GM06990 (cell line): ENCODE measurements around the gene ZNF574.

ENCODE experiments used
- DNase-seq: peaks from one replicate; pipeline ENCODE4 v3.0.0-alpha.2; 2011; ENCODE audit not compliant: insufficient read length; ENCODE audit errors: extremely low read depth
- H3K27me3 ChIP-seq: replicated peaks from 2 replicates; pipeline ENCODE4 v1.6.0; 2011; ENCODE audit warnings: low read length; ENCODE audit not compliant: control insufficient read depth, insufficient read depth
- H3K36me3 ChIP-seq: 2 replicates; pipeline ENCODE4 v1.5.1; 2011; ENCODE audit warnings: low read length; ENCODE audit not compliant: control insufficient read depth, insufficient read depth
- H3K4me3 ChIP-seq: replicated peaks from 2 replicates; pipeline ENCODE4 v1.5.1; 2011; ENCODE audit warnings: low read depth, mild to moderate bottlenecking, control low read depth, low read length
- TF ChIP-seq, protein P1 (sequence below): IDR thresholded peaks from 2 replicates; pipeline ENCODE4 v1.5.1; 2011; ENCODE audit warnings: low read length, control low read depth, mild to moderate bottlenecking, inconsistent platforms; ENCODE audit not compliant: insufficient read depth, poor library complexity, severe bottlenecking

The ZNF574 gene

DNA sequence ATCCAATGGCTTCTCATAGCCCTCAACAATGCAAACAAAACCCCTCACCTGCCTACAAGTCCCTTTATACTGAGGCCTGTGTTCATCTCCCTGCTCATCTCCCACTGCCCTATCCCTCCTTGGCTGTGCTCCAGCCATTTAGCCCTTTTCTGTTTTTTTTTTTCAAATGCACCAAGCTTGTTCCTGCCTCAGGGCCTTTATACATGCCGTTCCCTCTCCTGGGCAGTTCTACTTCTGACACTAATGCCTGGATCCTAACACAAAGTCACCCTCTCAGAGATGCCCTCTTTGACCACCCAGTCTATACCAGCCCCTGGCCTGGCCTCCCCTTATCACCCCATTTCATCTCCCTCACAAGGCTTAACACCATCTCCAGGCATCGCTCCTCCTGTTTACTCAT lies 26.9 kb downstream of the ZNF574 start:
- Histone ChIP-seq H3K27me3 (no peaks in the 10 kb centered on the region), H3K4me3 (no peak overlapping the region), H3K36me3 (peaks cover 14% of the 10 kb centered on the region)
- DNase-seq: no peak
- TF ChIP-seq, protein P1, sequence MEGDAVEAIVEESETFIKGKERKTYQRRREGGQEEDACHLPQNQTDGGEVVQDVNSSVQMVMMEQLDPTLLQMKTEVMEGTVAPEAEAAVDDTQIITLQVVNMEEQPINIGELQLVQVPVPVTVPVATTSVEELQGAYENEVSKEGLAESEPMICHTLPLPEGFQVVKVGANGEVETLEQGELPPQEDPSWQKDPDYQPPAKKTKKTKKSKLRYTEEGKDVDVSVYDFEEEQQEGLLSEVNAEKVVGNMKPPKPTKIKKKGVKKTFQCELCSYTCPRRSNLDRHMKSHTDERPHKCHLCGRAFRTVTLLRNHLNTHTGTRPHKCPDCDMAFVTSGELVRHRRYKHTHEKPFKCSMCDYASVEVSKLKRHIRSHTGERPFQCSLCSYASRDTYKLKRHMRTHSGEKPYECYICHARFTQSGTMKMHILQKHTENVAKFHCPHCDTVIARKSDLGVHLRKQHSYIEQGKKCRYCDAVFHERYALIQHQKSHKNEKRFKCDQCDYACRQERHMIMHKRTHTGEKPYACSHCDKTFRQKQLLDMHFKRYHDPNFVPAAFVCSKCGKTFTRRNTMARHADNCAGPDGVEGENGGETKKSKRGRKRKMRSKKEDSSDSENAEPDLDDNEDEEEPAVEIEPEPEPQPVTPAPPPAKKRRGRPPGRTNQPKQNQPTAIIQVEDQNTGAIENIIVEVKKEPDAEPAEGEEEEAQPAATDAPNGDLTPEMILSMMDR: no peak

DNA sequence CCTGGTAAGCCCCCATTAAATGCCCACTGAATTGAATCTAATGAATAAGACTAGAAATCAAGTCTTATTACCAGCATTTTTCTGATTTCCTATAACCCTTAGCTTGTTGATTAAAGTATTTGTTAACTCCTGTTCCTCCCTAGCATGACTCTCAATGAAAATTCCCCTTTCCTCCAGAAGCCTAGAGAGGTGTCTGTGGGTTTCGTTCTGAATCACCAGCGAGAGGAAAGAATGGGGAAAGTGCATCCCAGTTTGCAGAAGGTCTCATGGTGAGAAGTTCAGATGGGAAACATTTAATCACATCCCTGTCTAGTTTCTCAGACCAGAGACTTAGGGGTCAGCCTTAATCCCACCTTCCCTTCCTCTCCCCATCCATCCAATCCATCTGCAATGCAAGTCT lies 29.4 kb downstream of the ZNF574 start:
- TF ChIP-seq, protein P1: no peak
- peaks cover 8% of the 10 kb centered on the region for H3K36me3 ChIP-seq
- H3K4me3 ChIP-seq: no peak overlapping the region
- no peaks in the 10 kb centered on the region for H3K27me3 ChIP-seq
- no peak for DNase-seq

DNA sequence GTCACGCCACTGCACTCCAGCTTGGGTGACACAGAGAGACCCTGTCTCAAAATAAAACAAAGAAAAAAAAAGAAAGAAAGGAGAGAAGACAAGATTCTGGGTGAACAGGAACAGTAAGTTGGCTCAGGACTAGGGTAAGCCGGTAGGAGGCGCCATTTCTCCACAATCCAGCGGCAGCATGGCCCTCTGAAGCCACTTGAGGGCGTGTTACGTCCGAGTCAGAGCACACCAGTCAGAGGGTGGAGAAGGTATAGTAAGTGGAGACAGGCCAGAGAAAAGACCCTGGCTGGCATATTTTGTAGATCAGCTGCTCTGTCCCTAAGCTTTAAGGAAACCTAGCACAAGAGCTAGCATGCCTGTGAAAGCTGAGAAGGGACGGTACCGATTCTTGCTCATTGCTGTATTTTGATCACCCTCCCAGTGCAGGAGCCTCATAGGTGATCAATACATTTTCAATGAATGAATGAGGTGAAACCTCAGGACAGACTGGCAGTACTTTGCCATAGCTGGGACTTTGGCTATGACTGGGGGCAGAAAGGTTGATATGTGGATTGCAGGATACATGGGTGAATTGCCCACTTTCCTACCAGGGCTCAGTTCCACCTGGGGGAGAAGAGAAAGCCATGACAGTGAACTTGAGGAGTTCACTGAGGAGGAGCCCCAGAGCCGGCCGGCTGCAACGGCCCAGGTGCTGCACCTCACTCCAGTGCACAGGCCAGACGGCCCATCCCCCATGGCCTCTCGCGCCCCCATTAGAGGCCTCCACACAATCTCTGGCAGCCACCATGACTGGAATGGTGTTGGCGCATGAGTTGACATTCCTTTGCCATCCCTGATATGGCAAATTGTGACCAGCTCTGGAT lies 32.8 kb downstream of the ZNF574 start:
- Histone ChIP-seq H3K36me3 (peaks cover 13% of the 10 kb centered on the region), H3K27me3 (no peaks in the 10 kb centered on the region), H3K4me3 (no peak overlapping the region)
- TF ChIP-seq, protein P1: peak; percentile 100
- DNase-seq: peak; percentile 71

DNA sequence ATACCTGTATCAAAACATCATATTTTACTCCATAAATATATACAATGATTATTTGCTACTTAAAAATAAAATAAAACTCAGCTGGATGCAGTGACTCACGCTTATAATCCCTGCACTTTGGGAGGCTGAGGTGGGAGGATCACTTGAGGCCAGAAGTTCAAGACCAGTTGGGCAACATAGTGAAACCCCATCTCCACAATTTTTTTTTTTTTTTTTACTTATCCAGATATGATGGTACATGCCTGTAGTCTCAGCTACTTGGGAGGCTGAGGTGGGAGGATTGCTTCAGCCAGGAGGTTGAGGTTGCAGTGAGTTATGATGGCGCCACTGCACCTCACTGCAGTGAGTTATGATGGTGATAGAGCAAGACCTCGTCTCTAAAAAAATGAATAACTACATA lies 33.9 kb downstream of the ZNF574 start:
- TF ChIP-seq, protein P1: no peak
- Histone ChIP-seq H3K27me3 (no peaks in the 10 kb centered on the region), H3K36me3 (peaks cover 11% of the 10 kb centered on the region), H3K4me3 (no peak overlapping the region)
- no peak for DNase-seq

DNA sequence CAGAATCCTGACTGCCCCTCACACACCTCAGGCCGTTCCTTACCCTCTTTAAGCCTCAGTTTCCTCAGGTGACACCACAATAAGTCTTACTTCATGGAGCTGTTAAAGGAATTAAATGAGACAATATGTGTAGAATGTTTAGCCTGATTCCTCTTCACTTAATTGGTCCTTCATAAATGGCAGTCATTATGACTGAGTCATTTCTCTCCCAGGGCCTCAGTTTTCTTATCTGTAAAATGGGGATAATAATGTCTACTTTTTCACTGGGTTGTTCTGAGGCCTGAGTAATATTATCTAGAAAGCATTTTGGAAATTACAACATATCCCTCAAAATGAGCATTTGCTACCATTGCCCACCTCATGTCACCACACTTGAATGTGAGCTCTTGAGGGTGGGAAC lies 34.7 kb downstream of the ZNF574 start:
- TF ChIP-seq, protein P1: no peak
- Histone ChIP-seq H3K27me3 (no peaks in the 10 kb centered on the region), H3K36me3 (peaks cover 13% of the 10 kb centered on the region), H3K4me3 (no peak overlapping the region)
- DNase-seq: no peak
